ENCODE results near the gene TNK1. TPM values are rescaled to one million over a fixed set of nuclear protein-coding genes. Genes with fewer than 3 reads are reported as not detected.

Gene TNK1
- total RNA-seq, 4 donors from 2014 or later: 38.9 to 110 (median 53.2) TPM

DNA sequence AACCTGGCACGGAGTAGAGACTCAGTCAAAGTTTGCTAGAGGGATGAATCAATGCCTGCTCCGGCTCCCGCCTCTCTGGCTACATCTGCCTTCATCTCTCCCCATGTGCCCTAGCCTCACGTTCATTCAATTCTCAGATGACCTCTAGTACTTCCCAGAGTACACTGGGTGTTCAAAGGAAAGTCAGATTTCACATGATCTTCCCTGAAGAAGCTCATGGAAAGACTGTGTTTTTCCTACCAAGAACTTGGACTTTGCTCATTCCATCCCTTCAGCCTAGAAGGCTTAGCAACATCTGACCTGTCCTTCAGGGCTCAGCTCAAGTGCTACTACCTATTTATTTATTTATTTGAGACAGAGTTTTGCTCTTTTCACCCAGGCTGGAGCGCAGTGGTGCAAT is 11.1 kb upstream of the TNK1 start:
- TF ChIP-seq POLR2A (IDR thresholded peaks at IDR 0.05) (no peak), CTCF (IDR thresholded peaks at IDR 0.05) (no peak)
- Histone ChIP-seq H3K27ac (no peak overlapping the region), H3K4me1 (no peaks in the 10 kb centered on the region), H3K4me3 (no peak overlapping the region), H3K9me3 (no peaks in the 10 kb centered on the region), H3K36me3 (no peaks in the 10 kb centered on the region), H3K27me3 (no peaks in the 10 kb centered on the region)
- WGBS, 2 donors (ENCODE audit: low coverage in 1 of 2): 88 to 100% methylated on average over 1 to 5 of the region's 5 CpGs
- intact Hi-C loops (cut with DNase I; ENCODE audit: low total_unique reads) (no loop called here), in situ Hi-C loops (cut with MboI; ENCODE audit: low pct_ligation_motif_present in 1 of 4, low pct_unique_long_range_greater_than_20kb in 1 of 4, low sequenced_read_pairs in 3 of 4) (loop anchor here in 1 of 4 donors (10.0 kb wide), 1 partner anchor 65 kb away; the partner anchor contains the start of genes FGF11 and TMEM102)
- DNase-seq: no peak

DNA sequence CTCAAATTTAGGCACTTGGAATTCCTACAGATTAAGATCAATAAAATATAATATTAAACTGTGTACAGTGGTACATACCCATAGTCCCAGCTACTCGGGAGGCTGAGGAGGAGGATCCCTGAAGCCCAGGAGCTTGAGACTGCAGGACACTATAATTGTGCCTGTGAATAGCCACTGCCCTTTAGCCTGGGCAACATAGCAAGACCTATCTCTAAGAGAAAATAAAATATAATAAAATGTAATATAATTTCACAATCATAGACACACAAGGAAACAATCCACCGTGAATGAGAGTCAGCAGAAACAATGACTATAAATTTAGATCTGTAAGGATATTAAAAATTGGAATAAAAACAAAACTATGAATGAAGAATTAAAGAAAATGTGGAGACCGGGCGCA is 10.0 kb upstream of the TNK1 start:
- TF ChIP-seq CTCF (IDR thresholded peaks at IDR 0.05) (no peak), EP300 (IDR thresholded peaks at IDR 0.05; ENCODE audit: low read depth) (no peak), POLR2AphosphoS5 (IDR thresholded peaks at IDR 0.05) (no peak), POLR2A (IDR thresholded peaks at IDR 0.05) (no peak)
- no peak overlapping the region for H3K27ac ChIP-seq
- in situ Hi-C loops (cut with MboI; ENCODE audit: low pct_ligation_motif_present in 1 of 4, low pct_unique_long_range_greater_than_20kb in 1 of 4, low sequenced_read_pairs in 3 of 4) (no loop called here), intact Hi-C loops (cut with DNase I; ENCODE audit: low total_unique reads) (no loop called here)
- no peaks in the 10 kb centered on the region for H3K36me3 ChIP-seq
- no peaks in the 10 kb centered on the region for H3K4me1 ChIP-seq
- DNase-seq: no peak
- WGBS, 2 donors (ENCODE audit: low coverage in 1 of 2): 36 to 73% methylated on average over 2 to 4 of the region's 4 CpGs
- H3K4me3 ChIP-seq: no peak overlapping the region
- H3K27me3 ChIP-seq: no peaks in the 10 kb centered on the region
- H3K9me3 ChIP-seq: no peaks in the 10 kb centered on the region

- TF ChIP-seq POLR2AphosphoS5 (IDR thresholded peaks at IDR 0.05) (no peak), EP300 (IDR thresholded peaks at IDR 0.05; ENCODE audit: low read depth) (no peak), POLR2A (IDR thresholded peaks at IDR 0.05) (no peak), CTCF (IDR thresholded peaks at IDR 0.05) (no peak)
- in situ Hi-C loops (cut with MboI; ENCODE audit: low pct_ligation_motif_present in 1 of 4, low pct_unique_long_range_greater_than_20kb in 1 of 4, low sequenced_read_pairs in 3 of 4) (no loop called here), intact Hi-C loops (cut with DNase I; ENCODE audit: low total_unique reads) (no loop called here)
- Histone ChIP-seq H3K9me3 (no peaks in the 10 kb centered on the region), H3K27ac (no peak overlapping the region), H3K27me3 (no peaks in the 10 kb centered on the region), H3K36me3 (no peaks in the 10 kb centered on the region), H3K4me1 (no peaks in the 10 kb centered on the region), H3K4me3 (no peak overlapping the region)
- DNase-seq: no peak
- 85 to 100% methylated on average over 1 to 2 of the region's 2 CpGs for WGBS, 2 donors (ENCODE audit: low coverage in 1 of 2)
Measured at GRCh38 chr17:7374353-7374752, 6.5 kb upstream of the TNK1 start.

- 95 to 97% methylated on average over 3 of the region's 3 CpGs for WGBS, 2 donors (ENCODE audit: low coverage in 1 of 2)
- no peak for DNase-seq
- Histone ChIP-seq H3K4me1 (peaks cover 6 to 22% (median 21%) of the 10 kb centered on the region in 4 donors), H3K9me3 (no peaks in the 10 kb centered on the region), H3K4me3 (no peak overlapping the region), H3K36me3 (no peaks in the 10 kb centered on the region), H3K27ac (no peak overlapping the region), H3K27me3 (no peaks in the 10 kb centered on the region)
- TF ChIP-seq POLR2A (IDR thresholded peaks at IDR 0.05) (no peak), POLR2AphosphoS5 (IDR thresholded peaks at IDR 0.05) (no peak), CTCF (IDR thresholded peaks at IDR 0.05) (no peak), EP300 (IDR thresholded peaks at IDR 0.05; ENCODE audit: low read depth) (no peak)
- in situ Hi-C loops (cut with MboI; ENCODE audit: low pct_ligation_motif_present in 1 of 4, low pct_unique_long_range_greater_than_20kb in 1 of 4, low sequenced_read_pairs in 3 of 4): no loop called here
- intact Hi-C loops (cut with DNase I; ENCODE audit: low total_unique reads): no loop called here
Measured at GRCh38 chr17:7379134-7379533, 1.8 kb upstream of the TNK1 start.

Measured in transverse colon (tissue), 4 donors.